ENCODE measurements around the gene B4GALNT4.

The B4GALNT4 gene

GRCh38 chr11:363948-364761, 5.1 kb upstream of the B4GALNT4 start:
- ChIA-PET POLR2A (interaction anchor here (1.5 kb wide), 1 partner anchor 85 kb away, joined by 4 read pairs; no protein-coding TSS in a partner anchor), CTCF (no interaction called here)
- DNase-seq (ENCODE audit: extremely low spot score), result no peak
- no peak for TF ChIP-seq NFRKB (IDR thresholded peaks at IDR 0.05)
- no peak for TF ChIP-seq CTBP1 (IDR thresholded peaks at IDR 0.05; ENCODE audit: borderline replicate concordance)
- TF ChIP-seq ZNF384 (IDR thresholded peaks at IDR 0.05), result no peak
- TF ChIP-seq L3MBTL2 (conservative IDR thresholded peaks at IDR 0.05), result no peak
- TF ChIP-seq ELF4 (IDR thresholded peaks at IDR 0.05), result no peak
- TF ChIP-seq PKNOX1 (IDR thresholded peaks at IDR 0.05), result no peak
- no peak for TF ChIP-seq ARNT (IDR thresholded peaks at IDR 0.05)
- TF ChIP-seq TARDBP (IDR thresholded peaks at IDR 0.05), result no peak
- TF ChIP-seq SP1 (IDR thresholded peaks at IDR 0.05), result no peak
- no peak for TF ChIP-seq HDGF (IDR thresholded peaks at IDR 0.05; ENCODE audit: borderline replicate concordance)
- TF ChIP-seq BHLHE40 (IDR thresholded peaks at IDR 0.05; ENCODE audit: borderline replicate concordance), result no peak
- no peak for TF ChIP-seq FOXM1 (IDR thresholded peaks at IDR 0.05; ENCODE audit: borderline replicate concordance)
- TF ChIP-seq SUZ12 (IDR thresholded peaks at IDR 0.05), result no peak
- no peak for TF ChIP-seq FOXK2 (IDR thresholded peaks at IDR 0.05)
- TF ChIP-seq LEF1 (IDR thresholded peaks at IDR 0.05; ENCODE audit: borderline replicate concordance), result no peak
- TF ChIP-seq FOXA1 (IDR thresholded peaks at IDR 0.05), result no peak

DNA sequence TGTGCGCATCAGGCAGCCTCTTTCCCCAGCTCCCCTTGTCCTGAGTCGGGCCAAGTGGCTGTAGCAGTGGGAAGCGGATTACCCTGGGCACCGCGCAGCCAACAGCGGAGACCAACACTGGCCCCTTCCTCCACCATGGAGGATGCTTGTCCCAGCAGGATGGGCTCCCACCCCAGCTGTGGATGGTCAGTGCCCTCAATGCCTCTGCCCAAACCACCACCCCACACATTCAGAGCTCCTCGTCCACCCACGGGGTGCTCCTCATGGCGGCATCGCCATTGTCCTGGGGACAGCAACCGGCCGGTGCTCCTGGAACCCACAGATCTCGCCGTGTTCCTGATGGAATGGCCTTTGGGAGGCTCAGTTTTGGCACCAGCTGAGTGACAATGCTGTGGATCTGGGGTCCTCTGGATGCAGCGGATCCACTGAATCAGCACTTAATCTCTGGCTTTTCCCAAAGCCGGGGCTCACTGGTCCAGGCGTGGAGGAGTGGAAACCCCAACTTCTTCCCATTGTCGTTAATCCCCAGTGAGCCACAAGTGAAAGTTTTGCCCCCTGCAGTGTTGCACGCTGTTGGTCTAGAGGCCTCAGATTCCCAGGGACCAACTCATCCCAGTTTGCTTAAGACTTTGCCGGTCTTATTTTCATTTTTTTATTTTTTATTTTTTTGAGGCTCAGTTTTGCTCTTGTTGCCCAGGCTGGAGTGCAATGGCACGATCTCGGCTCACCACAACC, 4.1 kb upstream of the B4GALNT4 start:
- DNase-seq (ENCODE audit: extremely low spot score), result no peak
- CTCF ChIA-PET, result no interaction called here
- POLR2A ChIA-PET, result interaction anchor here (1.5 kb wide), 1 partner anchor 84 kb away, joined by 4 read pairs; no protein-coding TSS in a partner anchor
- TF ChIP-seq SP1 (IDR thresholded peaks at IDR 0.05) (no peak), FOXM1 (IDR thresholded peaks at IDR 0.05; ENCODE audit: borderline replicate concordance) (no peak), FOXA1 (IDR thresholded peaks at IDR 0.05) (no peak), PKNOX1 (IDR thresholded peaks at IDR 0.05) (no peak), FOXK2 (IDR thresholded peaks at IDR 0.05) (no peak), ELF4 (IDR thresholded peaks at IDR 0.05) (no peak), LEF1 (IDR thresholded peaks at IDR 0.05; ENCODE audit: borderline replicate concordance) (no peak), NFRKB (IDR thresholded peaks at IDR 0.05) (no peak), ZNF384 (IDR thresholded peaks at IDR 0.05) (no peak), CTBP1 (IDR thresholded peaks at IDR 0.05; ENCODE audit: borderline replicate concordance) (no peak), SUZ12 (IDR thresholded peaks at IDR 0.05) (no peak), HDGF (IDR thresholded peaks at IDR 0.05; ENCODE audit: borderline replicate concordance) (no peak), ARNT (IDR thresholded peaks at IDR 0.05) (no peak), L3MBTL2 (conservative IDR thresholded peaks at IDR 0.05) (no peak), TARDBP (IDR thresholded peaks at IDR 0.05) (no peak), BHLHE40 (IDR thresholded peaks at IDR 0.05; ENCODE audit: borderline replicate concordance) (no peak)

DNA sequence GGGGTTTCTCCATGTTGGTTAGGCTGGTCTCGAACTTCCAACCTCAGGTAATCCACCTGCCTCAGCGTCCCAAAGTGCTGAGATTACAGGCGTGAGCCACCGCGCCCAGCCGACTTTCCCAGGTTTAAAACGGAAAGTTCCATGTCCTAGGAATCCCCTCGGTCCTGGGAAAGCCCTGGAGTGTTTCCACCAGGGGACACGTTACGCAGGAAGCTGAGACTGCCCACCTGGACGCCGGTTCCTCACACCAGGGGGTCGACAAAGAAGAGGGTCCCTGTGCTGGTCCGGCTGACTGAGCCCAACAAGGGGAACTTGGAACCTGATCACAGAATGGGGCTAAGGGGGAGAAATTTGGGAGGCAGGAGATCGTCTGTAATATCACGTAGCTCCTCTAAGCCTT, 3.5 kb upstream of the B4GALNT4 start:
- ChIA-PET CTCF (no interaction called here), POLR2A (no interaction called here)
- TF ChIP-seq FOXM1 (IDR thresholded peaks at IDR 0.05; ENCODE audit: borderline replicate concordance) (no peak), TARDBP (IDR thresholded peaks at IDR 0.05) (no peak), SP1 (IDR thresholded peaks at IDR 0.05) (no peak), PKNOX1 (IDR thresholded peaks at IDR 0.05) (no peak), ELF4 (IDR thresholded peaks at IDR 0.05) (no peak)
- DNase-seq (ENCODE audit: extremely low spot score), result no peak

- CTCF ChIA-PET, result no interaction called here
- no peak for DNase-seq (ENCODE audit: extremely low spot score)
- TF ChIP-seq TARDBP (IDR thresholded peaks at IDR 0.05) (no peak), CTBP1 (IDR thresholded peaks at IDR 0.05; ENCODE audit: borderline replicate concordance) (no peak), PKNOX1 (IDR thresholded peaks at IDR 0.05) (no peak), FOXA1 (IDR thresholded peaks at IDR 0.05) (no peak), FOXK2 (IDR thresholded peaks at IDR 0.05) (no peak), L3MBTL2 (conservative IDR thresholded peaks at IDR 0.05) (no peak), HDGF (IDR thresholded peaks at IDR 0.05; ENCODE audit: borderline replicate concordance) (no peak), ARNT (IDR thresholded peaks at IDR 0.05) (no peak), ELF4 (IDR thresholded peaks at IDR 0.05) (no peak), SUZ12 (IDR thresholded peaks at IDR 0.05) (no peak), SP1 (IDR thresholded peaks at IDR 0.05) (no peak), NFRKB (IDR thresholded peaks at IDR 0.05) (no peak)
- POLR2A ChIA-PET, result interaction anchor here (1.0 to 1.5 kb wide), 2 partner anchors 9 to 82 kb away, joined by 3 to 4 read pairs; partner anchors contain the start of gene PTDSS2
These were observed 1.3 kb upstream of the B4GALNT4 start for GRCh38 chr11:367956-368413.

Measured in HEK293T (cell line).